Liver (tissue), 9 donors: ENCODE results near the gene HAUS8. TPM values are rescaled to one million over a fixed set of nuclear protein-coding genes. Genes with fewer than 3 reads are reported as not detected.

Experiments
- DNase-seq: peaks from one replicate; pipeline ENCODE4 v3.0.0-alpha.2; 2017; ENCODE audit warnings: low spot score
- H3K27ac ChIP-seq, 2 donors: one replicate each; pipeline ENCODE4 v1.7.0; 2013; ENCODE audit warnings: inconsistent platforms in 2 of 2, low read length in 2 of 2, control low read depth in 1 of 2, low read depth in 1 of 2, mild to moderate bottlenecking in 1 of 2
- H3K27me3 ChIP-seq, 4 donors: one replicate each; pipeline versions ENCODE4 v1.6.1 to v1.7.0; 2013; ENCODE audit warnings: low read length in 3 of 4, inconsistent platforms in 1 of 4, mild to moderate bottlenecking in 1 of 4, moderate library complexity in 1 of 4; ENCODE audit not compliant: control insufficient read depth in 4 of 4, insufficient read depth in 4 of 4
- H3K36me3 ChIP-seq, 4 donors: one replicate each; pipeline versions ENCODE4 v1.6.1 to v1.7.0; 2013; ENCODE audit warnings: low read length in 3 of 4, mild to moderate bottlenecking in 3 of 4, low read depth in 1 of 4, moderate library complexity in 1 of 4; ENCODE audit not compliant: control insufficient read depth in 4 of 4, insufficient read depth in 3 of 4
- H3K4me1 ChIP-seq, 4 donors: one replicate each; pipeline versions ENCODE4 v1.6.1 to v1.7.0; 2013; ENCODE audit warnings: low read length in 3 of 4, mild to moderate bottlenecking in 3 of 4, moderate library complexity in 1 of 4; ENCODE audit not compliant: control insufficient read depth in 4 of 4, insufficient read depth in 4 of 4
- H3K4me3 ChIP-seq, 3 donors: one replicate each; pipeline versions ENCODE4 v1.6.1 to v1.7.0; 2013; ENCODE audit warnings: low read length in 3 of 3, control low read depth in 1 of 3, low read depth in 1 of 3, mild to moderate bottlenecking in 1 of 3
- H3K9ac ChIP-seq, 2 donors: one replicate each; pipeline ENCODE4 v1.7.0; 2013; ENCODE audit warnings: low read length in 2 of 2, mild to moderate bottlenecking in 2 of 2, moderate library complexity in 2 of 2, control low read depth in 1 of 2, low read depth in 1 of 2
- H3K9me3 ChIP-seq, 4 donors: one replicate each; pipeline versions ENCODE4 v1.6.1 to v1.7.0; 2013; ENCODE audit warnings: low read length in 3 of 4; ENCODE audit not compliant: control insufficient read depth in 4 of 4
- EGR1 ChIP-seq, 2 donors: IDR thresholded peaks; 2 replicates each; pipeline ENCODE4 v1.6.1; 2016 to 2018; ENCODE audit warnings: antibody characterized with exemption in 2 of 2, low read depth in 2 of 2
- GABPA ChIP-seq, 2 donors: IDR thresholded peaks in 1 of 2; conservative IDR thresholded peaks in 1 of 2; 2 replicates each; pipeline ENCODE4 v1.6.1; 2016; ENCODE audit warnings: antibody characterized with exemption in 2 of 2, mild to moderate bottlenecking in 1 of 2, moderate library complexity in 1 of 2
- HNF4A ChIP-seq, 2 donors: conservative IDR thresholded peaks; 2 replicates each; pipeline ENCODE4 v1.6.1; 2016; ENCODE audit warnings: antibody characterized with exemption in 2 of 2, mild to moderate bottlenecking in 2 of 2
- JUND ChIP-seq, 2 donors: IDR thresholded peaks; 2 replicates each; pipeline ENCODE4 v1.6.1; 2016; ENCODE audit warnings: antibody characterized with exemption in 2 of 2
- NR2F2 ChIP-seq: IDR thresholded peaks from 2 replicates; pipeline ENCODE4 v1.6.1; 2016; ENCODE audit warnings: antibody characterized with exemption
- RXRA ChIP-seq, 2 donors: IDR thresholded peaks; 2 replicates each; pipeline ENCODE4 v1.6.1; 2017 to 2018; ENCODE audit warnings: antibody characterized with exemption in 2 of 2, mild to moderate bottlenecking in 1 of 2
- SP1 ChIP-seq: IDR thresholded peaks from 2 replicates; pipeline ENCODE4 v1.6.1; 2018; ENCODE audit warnings: antibody characterized with exemption, mild to moderate bottlenecking
- TAF1 ChIP-seq: conservative IDR thresholded peaks from 2 replicates; pipeline ENCODE4 v1.6.1; 2016; ENCODE audit warnings: antibody characterized with exemption, mild to moderate bottlenecking
- YY1 ChIP-seq: IDR thresholded peaks from 2 replicates; pipeline ENCODE4 v1.6.1; 2016; ENCODE audit warnings: antibody characterized with exemption, mild to moderate bottlenecking
- WGBS: extraction: QIAGEN DNeasy Blood & Tissue Kit; methylation state at CpG from one replicate; pipeline ENCODE4 v1.1.7; 2013; 5-methylcytosine and 5-hydroxymethylcytosine counted together
- polyA plus RNA-seq, 2 donors: library from polyadenylated mRNA; stranded (reverse) in 1 of 2; unstranded in 1 of 2; fragments of 200-250 nt in 1 of 2; fragments of >200 nt in 1 of 2; fragmentation: Nextera tagmentation in 1 of 2; extraction: Ambion mirVana in 1 of 2; gene quantifications; one replicate each; pipeline versions ENCODE4 v1.2.1 to v1.2.3, GENCODE V29; 2013 to 2015
- total RNA-seq, 2 donors: library from RNA; depleted of rRNA; stranded (reverse); fragments of >200 nt; gene quantifications; one replicate each; pipeline ENCODE4 v1.2.3, GENCODE V29; 2014
- TF ChIP-seq, protein P1 (sequence below): IDR thresholded peaks from 2 replicates; pipeline ENCODE4 v1.6.1; 2016; ENCODE audit warnings: antibody characterized with exemption
- TF ChIP-seq, protein P2 (sequence below): fragments of 150-350 bp; IDR thresholded peaks from 2 replicates; pipeline ENCODE4 v1.5.1; 2017; ENCODE audit warnings: improper control_type of control experiment, low read depth, low read length; ENCODE audit not compliant: missing input control
- TF ChIP-seq, protein P3 (sequence below): IDR thresholded peaks from 2 replicates; pipeline ENCODE4 v1.6.1; 2016; ENCODE audit warnings: antibody characterized with exemption, mild to moderate bottlenecking
- TF ChIP-seq, protein P4 (sequence below): IDR thresholded peaks from 2 replicates; pipeline ENCODE4 v1.6.1; 2016; ENCODE audit warnings: antibody characterized with exemption
- donor health status: healthy.
- donor health status: healthy.
- donor health status: healthy.
- donor health status: healthy.
- donor health status: healthy.

The HAUS8 gene
- total and polyA plus RNA-seq, 4 donors = 3.3 to 5.7 (median 3.8) TPM

DNA sequence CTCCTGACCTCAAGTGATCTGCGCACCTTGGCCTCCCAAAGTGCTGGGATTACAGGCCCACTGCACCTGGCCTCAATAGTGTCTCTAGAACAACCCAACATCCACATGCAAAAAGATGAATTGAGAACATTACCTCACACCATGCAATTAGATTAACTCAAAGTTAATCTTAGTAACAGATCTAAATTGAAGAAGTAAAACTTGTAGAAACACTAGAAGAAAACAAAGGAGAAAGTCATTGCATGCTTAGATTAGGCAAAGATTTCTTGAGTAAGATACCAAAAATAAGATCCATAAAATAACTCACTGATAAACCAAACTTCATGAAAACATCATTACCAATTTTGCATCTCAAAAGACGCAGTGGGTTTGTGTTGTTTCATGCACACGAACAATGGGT lies 51.4 kb downstream of the HAUS8 start:
- no peak for TF ChIP-seq YY1
- TF ChIP-seq JUND (IDR thresholded peaks at IDR 0.05) = no peak
- no peak for TF ChIP-seq TAF1
- TF ChIP-seq, protein P1, sequence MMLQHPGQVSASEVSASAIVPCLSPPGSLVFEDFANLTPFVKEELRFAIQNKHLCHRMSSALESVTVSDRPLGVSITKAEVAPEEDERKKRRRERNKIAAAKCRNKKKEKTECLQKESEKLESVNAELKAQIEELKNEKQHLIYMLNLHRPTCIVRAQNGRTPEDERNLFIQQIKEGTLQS = no peak
- TF ChIP-seq, protein P2, sequence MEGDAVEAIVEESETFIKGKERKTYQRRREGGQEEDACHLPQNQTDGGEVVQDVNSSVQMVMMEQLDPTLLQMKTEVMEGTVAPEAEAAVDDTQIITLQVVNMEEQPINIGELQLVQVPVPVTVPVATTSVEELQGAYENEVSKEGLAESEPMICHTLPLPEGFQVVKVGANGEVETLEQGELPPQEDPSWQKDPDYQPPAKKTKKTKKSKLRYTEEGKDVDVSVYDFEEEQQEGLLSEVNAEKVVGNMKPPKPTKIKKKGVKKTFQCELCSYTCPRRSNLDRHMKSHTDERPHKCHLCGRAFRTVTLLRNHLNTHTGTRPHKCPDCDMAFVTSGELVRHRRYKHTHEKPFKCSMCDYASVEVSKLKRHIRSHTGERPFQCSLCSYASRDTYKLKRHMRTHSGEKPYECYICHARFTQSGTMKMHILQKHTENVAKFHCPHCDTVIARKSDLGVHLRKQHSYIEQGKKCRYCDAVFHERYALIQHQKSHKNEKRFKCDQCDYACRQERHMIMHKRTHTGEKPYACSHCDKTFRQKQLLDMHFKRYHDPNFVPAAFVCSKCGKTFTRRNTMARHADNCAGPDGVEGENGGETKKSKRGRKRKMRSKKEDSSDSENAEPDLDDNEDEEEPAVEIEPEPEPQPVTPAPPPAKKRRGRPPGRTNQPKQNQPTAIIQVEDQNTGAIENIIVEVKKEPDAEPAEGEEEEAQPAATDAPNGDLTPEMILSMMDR = no peak
- TF ChIP-seq, protein P3, sequence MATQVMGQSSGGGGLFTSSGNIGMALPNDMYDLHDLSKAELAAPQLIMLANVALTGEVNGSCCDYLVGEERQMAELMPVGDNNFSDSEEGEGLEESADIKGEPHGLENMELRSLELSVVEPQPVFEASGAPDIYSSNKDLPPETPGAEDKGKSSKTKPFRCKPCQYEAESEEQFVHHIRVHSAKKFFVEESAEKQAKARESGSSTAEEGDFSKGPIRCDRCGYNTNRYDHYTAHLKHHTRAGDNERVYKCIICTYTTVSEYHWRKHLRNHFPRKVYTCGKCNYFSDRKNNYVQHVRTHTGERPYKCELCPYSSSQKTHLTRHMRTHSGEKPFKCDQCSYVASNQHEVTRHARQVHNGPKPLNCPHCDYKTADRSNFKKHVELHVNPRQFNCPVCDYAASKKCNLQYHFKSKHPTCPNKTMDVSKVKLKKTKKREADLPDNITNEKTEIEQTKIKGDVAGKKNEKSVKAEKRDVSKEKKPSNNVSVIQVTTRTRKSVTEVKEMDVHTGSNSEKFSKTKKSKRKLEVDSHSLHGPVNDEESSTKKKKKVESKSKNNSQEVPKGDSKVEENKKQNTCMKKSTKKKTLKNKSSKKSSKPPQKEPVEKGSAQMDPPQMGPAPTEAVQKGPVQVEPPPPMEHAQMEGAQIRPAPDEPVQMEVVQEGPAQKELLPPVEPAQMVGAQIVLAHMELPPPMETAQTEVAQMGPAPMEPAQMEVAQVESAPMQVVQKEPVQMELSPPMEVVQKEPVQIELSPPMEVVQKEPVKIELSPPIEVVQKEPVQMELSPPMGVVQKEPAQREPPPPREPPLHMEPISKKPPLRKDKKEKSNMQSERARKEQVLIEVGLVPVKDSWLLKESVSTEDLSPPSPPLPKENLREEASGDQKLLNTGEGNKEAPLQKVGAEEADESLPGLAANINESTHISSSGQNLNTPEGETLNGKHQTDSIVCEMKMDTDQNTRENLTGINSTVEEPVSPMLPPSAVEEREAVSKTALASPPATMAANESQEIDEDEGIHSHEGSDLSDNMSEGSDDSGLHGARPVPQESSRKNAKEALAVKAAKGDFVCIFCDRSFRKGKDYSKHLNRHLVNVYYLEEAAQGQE = no peak
- no peak for TF ChIP-seq EGR1 (IDR thresholded peaks at IDR 0.05; ENCODE audit: low read depth in 2 of 2)
- no peak for TF ChIP-seq GABPA (IDR thresholded peaks at IDR 0.05 in 1 of 2, conservative IDR thresholded peaks at IDR 0.05 in 1 of 2)
- TF ChIP-seq HNF4A (conservative IDR thresholded peaks at IDR 0.05) = no peak
- TF ChIP-seq, protein P4, sequence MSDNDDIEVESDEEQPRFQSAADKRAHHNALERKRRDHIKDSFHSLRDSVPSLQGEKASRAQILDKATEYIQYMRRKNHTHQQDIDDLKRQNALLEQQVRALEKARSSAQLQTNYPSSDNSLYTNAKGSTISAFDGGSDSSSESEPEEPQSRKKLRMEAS = no peak
- no peak for TF ChIP-seq RXRA (IDR thresholded peaks at IDR 0.05)
- no peak for TF ChIP-seq NR2F2
- Histone ChIP-seq H3K4me3 (no peak overlapping the region), H3K9me3 (peaks cover 2 to 7% (median 4%) of the 10 kb centered on the region in 4 donors), H3K36me3 (no peaks in the 10 kb centered on the region), H3K9ac (no peak overlapping the region), H3K27me3 (peaks cover 0 to 4% (median 0%) of the 10 kb centered on the region in 4 donors), H3K27ac (no peak overlapping the region), H3K4me1 (peaks cover 0 to 5% (median 0%) of the 10 kb centered on the region in 4 donors)
- WGBS = 72% methylated on average over 3 of the region's 3 CpGs
- DNase-seq = no peak

DNA sequence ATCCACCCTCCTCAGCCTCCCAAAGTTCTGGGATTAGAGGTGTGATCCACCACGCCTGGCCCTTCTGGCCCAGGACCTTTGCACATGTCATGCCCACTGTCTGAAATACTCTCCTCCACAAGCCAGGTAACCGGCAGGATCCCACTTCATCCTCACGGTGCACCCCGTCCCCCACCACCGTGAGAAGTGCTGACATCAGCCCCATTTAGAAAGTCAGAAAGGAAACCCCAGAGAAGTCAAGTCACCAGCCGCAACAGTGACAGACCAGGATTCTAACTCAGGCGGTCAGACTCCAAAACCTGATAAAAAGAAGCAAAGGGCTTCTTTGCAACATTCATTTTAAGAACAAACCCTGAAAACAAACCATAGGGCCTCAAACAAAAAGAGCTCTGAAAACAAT lies 52.5 kb downstream of the HAUS8 start:
- WGBS = 82% methylated on average over 7 of the region's 7 CpGs
- H3K36me3 ChIP-seq = no peaks in the 10 kb centered on the region
- H3K27me3 ChIP-seq = peaks cover 0 to 4% (median 0%) of the 10 kb centered on the region in 4 donors
- no peak overlapping the region for H3K4me3 ChIP-seq
- DNase-seq = no peak
- H3K9me3 ChIP-seq = peaks cover 2 to 7% (median 4%) of the 10 kb centered on the region in 4 donors
- H3K4me1 ChIP-seq = peaks cover 0 to 5% (median 0%) of the 10 kb centered on the region in 4 donors
- no peak overlapping the region for H3K27ac ChIP-seq
- no peak overlapping the region for H3K9ac ChIP-seq
- TF ChIP-seq SP1 (no peak), GABPA (IDR thresholded peaks at IDR 0.05 in 1 of 2, conservative IDR thresholded peaks at IDR 0.05 in 1 of 2) (no peak)
- TF ChIP-seq, protein P4 = no peak
